Measurements from ENCODE around the gene ITGA11.
"Not testable (repeated sequence)": the region's sequence is repeated elsewhere in the genome, so short reads cannot be mapped to it uniquely, and the experiment has no call there.

The ITGA11 gene

GRCh38 chr15:68407141-68407885, 24.6 kb downstream of the ITGA11 start:
- Histone ChIP-seq H3K27me3 (ENCODE audit: control insufficient read depth, insufficient read depth, low read length) (no peaks in the 10 kb centered on the region), H3K9me3 (ENCODE audit: control insufficient read depth, low read depth, low read length) (no peaks in the 10 kb centered on the region), H3K4me3 (ENCODE audit: low read length) (no peak overlapping the region), H3K9ac (ENCODE audit: low read length) (no peak overlapping the region), H3K4me1 (ENCODE audit: control insufficient read depth, low read depth, low read length) (no peaks in the 10 kb centered on the region), H3K27ac (ENCODE audit: low read length) (no peak overlapping the region), H3K36me3 (ENCODE audit: control insufficient read depth, low read depth, low read length) (no peaks in the 10 kb centered on the region)

GRCh38 chr15:68405378-68406250, 26.3 kb downstream of the ITGA11 start:
- no peaks in the 10 kb centered on the region for H3K27me3 ChIP-seq (ENCODE audit: control insufficient read depth, insufficient read depth, low read length)
- no peaks in the 10 kb centered on the region for H3K36me3 ChIP-seq (ENCODE audit: control insufficient read depth, low read depth, low read length)
- no peaks in the 10 kb centered on the region for H3K4me1 ChIP-seq (ENCODE audit: control insufficient read depth, low read depth, low read length)
- no peak overlapping the region for H3K9ac ChIP-seq (ENCODE audit: low read length)
- no peaks in the 10 kb centered on the region for H3K9me3 ChIP-seq (ENCODE audit: control insufficient read depth, low read depth, low read length)
- no peak overlapping the region for H3K4me3 ChIP-seq (ENCODE audit: low read length)
- no peak overlapping the region for H3K27ac ChIP-seq (ENCODE audit: low read length)

DNA sequence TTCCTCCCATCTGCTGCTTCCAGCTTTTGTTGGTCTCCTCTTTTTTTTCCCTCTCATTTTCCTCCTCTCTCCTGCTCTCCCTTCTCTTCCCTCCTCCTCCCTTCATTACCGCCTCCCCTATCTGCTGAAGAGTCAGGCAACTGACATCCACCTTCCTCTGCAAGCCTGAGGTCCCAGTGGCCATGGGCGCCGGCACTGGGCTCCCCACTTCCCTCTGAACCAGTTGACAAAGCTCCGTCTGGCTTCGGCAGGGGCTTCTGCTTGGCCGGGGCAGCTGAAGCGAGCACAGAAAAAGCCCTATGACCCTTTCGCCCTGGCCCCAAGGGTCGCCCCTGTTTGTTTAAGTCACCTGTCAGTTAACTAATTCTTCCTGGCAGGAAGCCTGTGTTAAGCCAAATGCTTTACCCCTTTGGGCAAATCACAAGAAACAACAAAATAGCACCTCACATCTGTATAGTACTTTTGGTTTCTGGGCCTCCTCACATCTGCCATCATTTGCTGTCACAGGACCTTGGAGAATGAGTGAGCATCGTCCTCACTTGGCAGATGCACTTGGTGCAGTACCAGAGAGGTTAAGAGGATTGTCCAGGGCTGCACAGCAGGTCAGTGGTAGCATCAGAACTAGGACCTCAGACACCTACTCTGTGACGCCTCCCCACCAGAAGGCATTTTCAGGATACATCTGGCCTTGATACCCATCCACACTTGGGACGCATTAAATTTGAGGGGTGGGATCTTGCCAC, 27.7 kb downstream of the ITGA11 start:
- no peaks in the 10 kb centered on the region for H3K9me3 ChIP-seq (ENCODE audit: control insufficient read depth, low read depth, low read length)
- H3K36me3 ChIP-seq (ENCODE audit: control insufficient read depth, low read depth, low read length): no peaks in the 10 kb centered on the region
- H3K27me3 ChIP-seq (ENCODE audit: control insufficient read depth, insufficient read depth, low read length): no peaks in the 10 kb centered on the region
- no peak overlapping the region for H3K9ac ChIP-seq (ENCODE audit: low read length)
- no peaks in the 10 kb centered on the region for H3K4me1 ChIP-seq (ENCODE audit: control insufficient read depth, low read depth, low read length)
- H3K27ac ChIP-seq (ENCODE audit: low read length): no peak overlapping the region
- no peak overlapping the region for H3K4me3 ChIP-seq (ENCODE audit: low read length)

DNA sequence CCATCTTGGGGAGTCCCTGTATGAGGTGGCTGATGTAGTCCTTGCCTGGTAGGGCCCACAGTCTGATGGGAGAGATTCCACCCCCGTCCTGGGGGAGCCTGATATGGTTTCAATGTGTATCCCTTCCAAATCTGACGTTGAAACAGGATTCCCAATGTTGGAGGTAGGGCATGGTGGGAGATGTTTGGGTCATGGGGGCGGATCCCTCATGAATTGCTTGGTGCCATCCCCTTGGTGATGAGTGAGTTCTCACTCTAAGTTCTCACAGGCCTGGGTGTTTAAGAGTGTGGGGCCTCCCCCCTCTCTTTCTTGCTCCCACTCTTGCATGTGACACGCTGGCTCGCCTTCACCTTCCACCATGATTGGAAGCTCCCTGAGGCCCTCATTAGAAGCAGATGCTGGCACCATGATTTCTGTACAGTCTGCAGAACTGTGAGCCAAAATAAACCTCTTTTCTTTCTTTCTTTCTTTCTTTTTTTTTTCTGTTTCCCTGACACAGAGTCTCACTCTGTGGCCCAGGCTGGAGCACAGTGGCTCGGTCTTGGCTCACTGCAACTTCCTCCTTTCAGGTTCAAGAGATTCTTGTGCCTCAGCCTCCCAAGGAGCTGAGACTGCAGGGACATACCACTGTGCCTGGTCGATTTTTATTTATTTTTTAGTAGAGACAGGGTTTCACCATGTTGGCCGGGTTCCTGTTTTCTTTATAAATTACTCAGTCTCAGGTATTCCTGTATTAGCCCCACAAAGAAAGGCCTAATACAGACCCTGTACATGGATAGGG, 28.6 kb downstream of the ITGA11 start:
- Histone ChIP-seq H3K9me3 (ENCODE audit: control insufficient read depth, low read depth, low read length) (no peaks in the 10 kb centered on the region), H3K27me3 (ENCODE audit: control insufficient read depth, insufficient read depth, low read length) (no peaks in the 10 kb centered on the region), H3K27ac (ENCODE audit: low read length) (no peak overlapping the region), H3K4me1 (ENCODE audit: control insufficient read depth, low read depth, low read length) (no peaks in the 10 kb centered on the region), H3K9ac (ENCODE audit: low read length) (no peak overlapping the region), H3K36me3 (ENCODE audit: control insufficient read depth, low read depth, low read length) (no peaks in the 10 kb centered on the region), H3K4me3 (ENCODE audit: low read length) (no peak overlapping the region)

GRCh38 chr15:68402432-68403160, 29.4 kb downstream of the ITGA11 start:
- H3K9me3 ChIP-seq (ENCODE audit: control insufficient read depth, low read depth, low read length): no peaks in the 10 kb centered on the region
- no peaks in the 10 kb centered on the region for H3K4me1 ChIP-seq (ENCODE audit: control insufficient read depth, low read depth, low read length)
- no peak overlapping the region for H3K27ac ChIP-seq (ENCODE audit: low read length)
- H3K36me3 ChIP-seq (ENCODE audit: control insufficient read depth, low read depth, low read length): no peaks in the 10 kb centered on the region
- H3K9ac ChIP-seq (ENCODE audit: low read length): no peak overlapping the region
- H3K4me3 ChIP-seq (ENCODE audit: low read length): no peak overlapping the region
- no peaks in the 10 kb centered on the region for H3K27me3 ChIP-seq (ENCODE audit: control insufficient read depth, insufficient read depth, low read length)

DNA sequence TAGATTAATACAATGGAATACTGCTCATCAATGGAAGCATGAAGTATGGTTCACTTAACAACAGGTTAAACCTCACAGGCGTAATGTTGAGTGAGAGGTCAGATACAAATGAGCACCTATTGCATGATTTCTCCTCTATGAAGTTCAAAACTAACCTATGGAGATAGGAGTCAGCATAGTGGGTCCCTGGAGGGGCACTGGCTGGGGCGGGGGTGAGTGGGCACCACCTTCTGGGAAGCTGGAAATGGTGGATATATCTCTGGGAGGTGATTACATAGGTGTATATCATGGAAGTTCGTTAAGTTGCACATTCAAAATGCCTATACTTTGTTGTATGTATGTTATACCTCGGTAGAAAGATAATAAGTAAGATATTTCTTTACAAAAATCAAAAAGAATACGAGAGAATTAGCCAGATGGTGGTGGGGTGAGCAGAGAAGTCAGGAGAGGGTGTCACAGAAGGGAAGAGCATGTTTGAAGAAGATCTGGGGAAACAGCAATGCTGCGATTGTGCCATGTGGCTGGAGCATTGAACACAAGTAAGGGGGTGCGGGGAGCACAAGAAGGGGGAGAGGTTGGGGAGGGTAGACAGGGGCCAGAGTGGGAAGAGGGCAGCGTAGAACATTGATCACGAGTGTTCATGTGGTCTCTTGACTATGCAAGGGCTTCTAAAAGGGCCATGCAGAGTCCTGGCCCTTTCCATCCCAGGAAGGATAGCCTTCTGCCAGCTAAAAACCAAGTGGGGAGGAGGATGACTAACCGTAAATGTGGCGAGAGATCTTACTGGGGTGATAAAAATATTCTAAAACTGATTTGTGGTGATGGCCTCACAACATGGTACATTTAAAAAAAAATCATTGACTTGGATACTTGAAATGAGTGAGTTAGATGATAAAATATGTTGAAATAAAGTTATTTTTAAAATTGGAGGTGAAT, 30.2 kb downstream of the ITGA11 start:
- Histone ChIP-seq H3K36me3 (ENCODE audit: control insufficient read depth, low read depth, low read length) (no peaks in the 10 kb centered on the region), H3K27ac (ENCODE audit: low read length) (no peak overlapping the region), H3K9ac (ENCODE audit: low read length) (no peak overlapping the region), H3K4me1 (ENCODE audit: control insufficient read depth, low read depth, low read length) (no peaks in the 10 kb centered on the region), H3K9me3 (ENCODE audit: control insufficient read depth, low read depth, low read length) (no peaks in the 10 kb centered on the region), H3K27me3 (ENCODE audit: control insufficient read depth, insufficient read depth, low read length) (no peaks in the 10 kb centered on the region), H3K4me3 (ENCODE audit: low read length) (no peak overlapping the region)

GRCh38 chr15:68400066-68400456, 31.9 kb downstream of the ITGA11 start:
- H3K9ac ChIP-seq (ENCODE audit: low read length): no peak overlapping the region
- no peaks in the 10 kb centered on the region for H3K4me1 ChIP-seq (ENCODE audit: control insufficient read depth, low read depth, low read length)
- H3K4me3 ChIP-seq (ENCODE audit: low read length): no peak overlapping the region
- no peak overlapping the region for H3K27ac ChIP-seq (ENCODE audit: low read length)
- H3K27me3 ChIP-seq (ENCODE audit: control insufficient read depth, insufficient read depth, low read length): no peaks in the 10 kb centered on the region
- H3K9me3 ChIP-seq (ENCODE audit: control insufficient read depth, low read depth, low read length): no peaks in the 10 kb centered on the region
- no peaks in the 10 kb centered on the region for H3K36me3 ChIP-seq (ENCODE audit: control insufficient read depth, low read depth, low read length)

- no peak overlapping the region for H3K27ac ChIP-seq (ENCODE audit: low read length)
- no peaks in the 10 kb centered on the region for H3K4me1 ChIP-seq (ENCODE audit: control insufficient read depth, low read depth, low read length)
These were observed 32.6 kb downstream of the ITGA11 start for GRCh38 chr15:68399096-68400065.

DNA sequence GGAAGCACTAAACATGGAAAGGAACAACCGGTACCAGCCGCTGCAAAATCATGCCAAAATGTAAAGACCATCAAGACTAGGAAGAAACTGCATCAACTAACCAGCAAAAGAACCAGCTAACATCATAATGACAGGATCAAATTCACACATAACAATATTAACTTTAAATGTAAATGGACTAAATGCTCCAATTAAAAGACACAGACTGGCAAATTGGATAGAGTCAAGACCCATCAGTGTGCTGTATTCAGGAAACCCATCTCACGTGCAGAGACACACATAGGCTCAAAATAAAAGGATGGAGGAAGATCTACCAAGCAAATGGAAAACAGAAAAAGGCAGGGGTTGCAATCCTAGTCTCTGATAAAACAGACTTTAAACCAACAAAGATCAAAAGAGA, 34.0 kb downstream of the ITGA11 start:
- not testable (repeated sequence) for H3K9me3 ChIP-seq (ENCODE audit: control insufficient read depth, low read depth, low read length); H3K27ac ChIP-seq (ENCODE audit: low read length); H3K36me3 ChIP-seq (ENCODE audit: control insufficient read depth, low read depth, low read length); H3K27me3 ChIP-seq (ENCODE audit: control insufficient read depth, insufficient read depth, low read length); H3K4me3 ChIP-seq (ENCODE audit: low read length); H3K9ac ChIP-seq (ENCODE audit: low read length); H3K4me1 ChIP-seq (ENCODE audit: control insufficient read depth, low read depth, low read length)

More at GRCh38 chr15:68399096-68400065, 32.6 kb downstream of the ITGA11 start:
- no peaks in the 10 kb centered on the region for H3K27me3 ChIP-seq (ENCODE audit: control insufficient read depth, insufficient read depth, low read length)
- no peaks in the 10 kb centered on the region for H3K9me3 ChIP-seq (ENCODE audit: control insufficient read depth, low read depth, low read length)
- no peaks in the 10 kb centered on the region for H3K36me3 ChIP-seq (ENCODE audit: control insufficient read depth, low read depth, low read length)
- H3K9ac ChIP-seq (ENCODE audit: low read length): no peak overlapping the region
- no peak overlapping the region for H3K4me3 ChIP-seq (ENCODE audit: low read length)

All from iPS-18a (cell line).